SK-N-SH (cell line): Measurements from ENCODE around the gene B4GALNT3.

Source experiments
- EZH2phosphoT487 ChIP-seq: fragments of 200-600 bp; sonication (generic); IDR thresholded peaks from 2 replicates; pipeline ENCODE4 v1.6.1; 2017; ENCODE audit warnings: low read depth, mixed run types, mild to moderate bottlenecking, antibody characterized with exemption, moderate library complexity, borderline replicate concordance
- GABPA ChIP-seq: IDR thresholded peaks from 2 replicates; pipeline ENCODE4 v1.4.0; 2012; ENCODE audit warnings: low read depth, mild to moderate bottlenecking
- GATA2 ChIP-seq: sonication (generic); formaldehyde crosslinking; IDR thresholded peaks from 2 replicates; pipeline ENCODE4 v1.5.0; 2020; ENCODE audit warnings: mild to moderate bottlenecking, missing genetic modification reagents
- POLR2AphosphoS5 ChIP-seq: IDR thresholded peaks from 2 replicates; pipeline ENCODE4 v1.6.1; 2012; ENCODE audit warnings: low read depth, low read length
- RCOR1 ChIP-seq: fragments of 150-350 bp; IDR thresholded peaks from 2 replicates; pipeline ENCODE4 v1.6.1; 2017; ENCODE audit warnings: antibody characterized with exemption, low read length
- SIN3A ChIP-seq: IDR thresholded peaks from 2 replicates; pipeline ENCODE4 v1.6.1; 2012; ENCODE audit warnings: low read depth, mild to moderate bottlenecking, low read length, moderate library complexity, borderline replicate concordance
- SMC3 ChIP-seq: IDR thresholded peaks from 2 replicates; pipeline ENCODE4 v1.6.1; 2012; ENCODE audit warnings: low read depth, low read length, improper control_type of control experiment
- TAF1 ChIP-seq: IDR thresholded peaks from 2 replicates; pipeline ENCODE4 v1.6.1; 2012; ENCODE audit warnings: low read depth, mild to moderate bottlenecking, low read length, moderate library complexity, borderline replicate concordance
- YY1 ChIP-seq: IDR thresholded peaks from 2 replicates; pipeline ENCODE4 v1.4.0; 2012; ENCODE audit warnings: low read depth, mild to moderate bottlenecking
- TF ChIP-seq, protein P1 (sequence below): IDR thresholded peaks from 2 replicates; pipeline ENCODE4 v1.6.1; 2012; ENCODE audit warnings: mild to moderate bottlenecking, low read depth, low read length, moderate library complexity
- TF ChIP-seq, protein P2 (sequence below): fragments of 200-600 bp; sonication (generic); IDR thresholded peaks from 2 replicates; pipeline ENCODE4 v1.6.1; 2017; ENCODE audit warnings: antibody characterized with exemption, mild to moderate bottlenecking, moderate library complexity
- TF ChIP-seq, protein P3 (sequence below): IDR thresholded peaks from 2 replicates; pipeline ENCODE4 v1.4.0; 2012; ENCODE audit warnings: low read depth, borderline replicate concordance

DNA sequence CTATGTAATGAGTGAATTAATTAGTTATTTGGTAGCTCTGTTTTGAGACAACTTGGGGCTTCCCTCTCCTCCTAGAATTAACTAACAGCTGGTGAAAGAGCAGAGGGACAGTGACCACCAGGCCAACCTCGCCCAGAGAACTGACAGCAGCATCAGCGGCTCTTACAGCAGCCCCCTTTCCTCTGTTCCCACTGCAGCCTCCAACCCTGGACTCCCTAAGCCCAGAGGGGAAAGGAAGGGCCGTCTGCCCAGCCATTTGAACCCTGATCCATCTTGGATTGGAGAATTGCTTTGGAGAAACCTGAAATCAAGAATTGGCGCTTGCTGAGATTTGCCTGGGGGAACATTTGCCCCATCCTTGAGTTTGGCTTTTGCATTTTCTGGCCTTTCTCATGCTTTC lies 45.5 kb downstream of the B4GALNT3 start:
- TF ChIP-seq SIN3A: no peak
- TF ChIP-seq, protein P1, sequence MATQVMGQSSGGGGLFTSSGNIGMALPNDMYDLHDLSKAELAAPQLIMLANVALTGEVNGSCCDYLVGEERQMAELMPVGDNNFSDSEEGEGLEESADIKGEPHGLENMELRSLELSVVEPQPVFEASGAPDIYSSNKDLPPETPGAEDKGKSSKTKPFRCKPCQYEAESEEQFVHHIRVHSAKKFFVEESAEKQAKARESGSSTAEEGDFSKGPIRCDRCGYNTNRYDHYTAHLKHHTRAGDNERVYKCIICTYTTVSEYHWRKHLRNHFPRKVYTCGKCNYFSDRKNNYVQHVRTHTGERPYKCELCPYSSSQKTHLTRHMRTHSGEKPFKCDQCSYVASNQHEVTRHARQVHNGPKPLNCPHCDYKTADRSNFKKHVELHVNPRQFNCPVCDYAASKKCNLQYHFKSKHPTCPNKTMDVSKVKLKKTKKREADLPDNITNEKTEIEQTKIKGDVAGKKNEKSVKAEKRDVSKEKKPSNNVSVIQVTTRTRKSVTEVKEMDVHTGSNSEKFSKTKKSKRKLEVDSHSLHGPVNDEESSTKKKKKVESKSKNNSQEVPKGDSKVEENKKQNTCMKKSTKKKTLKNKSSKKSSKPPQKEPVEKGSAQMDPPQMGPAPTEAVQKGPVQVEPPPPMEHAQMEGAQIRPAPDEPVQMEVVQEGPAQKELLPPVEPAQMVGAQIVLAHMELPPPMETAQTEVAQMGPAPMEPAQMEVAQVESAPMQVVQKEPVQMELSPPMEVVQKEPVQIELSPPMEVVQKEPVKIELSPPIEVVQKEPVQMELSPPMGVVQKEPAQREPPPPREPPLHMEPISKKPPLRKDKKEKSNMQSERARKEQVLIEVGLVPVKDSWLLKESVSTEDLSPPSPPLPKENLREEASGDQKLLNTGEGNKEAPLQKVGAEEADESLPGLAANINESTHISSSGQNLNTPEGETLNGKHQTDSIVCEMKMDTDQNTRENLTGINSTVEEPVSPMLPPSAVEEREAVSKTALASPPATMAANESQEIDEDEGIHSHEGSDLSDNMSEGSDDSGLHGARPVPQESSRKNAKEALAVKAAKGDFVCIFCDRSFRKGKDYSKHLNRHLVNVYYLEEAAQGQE: no peak
- TF ChIP-seq, protein P2, sequence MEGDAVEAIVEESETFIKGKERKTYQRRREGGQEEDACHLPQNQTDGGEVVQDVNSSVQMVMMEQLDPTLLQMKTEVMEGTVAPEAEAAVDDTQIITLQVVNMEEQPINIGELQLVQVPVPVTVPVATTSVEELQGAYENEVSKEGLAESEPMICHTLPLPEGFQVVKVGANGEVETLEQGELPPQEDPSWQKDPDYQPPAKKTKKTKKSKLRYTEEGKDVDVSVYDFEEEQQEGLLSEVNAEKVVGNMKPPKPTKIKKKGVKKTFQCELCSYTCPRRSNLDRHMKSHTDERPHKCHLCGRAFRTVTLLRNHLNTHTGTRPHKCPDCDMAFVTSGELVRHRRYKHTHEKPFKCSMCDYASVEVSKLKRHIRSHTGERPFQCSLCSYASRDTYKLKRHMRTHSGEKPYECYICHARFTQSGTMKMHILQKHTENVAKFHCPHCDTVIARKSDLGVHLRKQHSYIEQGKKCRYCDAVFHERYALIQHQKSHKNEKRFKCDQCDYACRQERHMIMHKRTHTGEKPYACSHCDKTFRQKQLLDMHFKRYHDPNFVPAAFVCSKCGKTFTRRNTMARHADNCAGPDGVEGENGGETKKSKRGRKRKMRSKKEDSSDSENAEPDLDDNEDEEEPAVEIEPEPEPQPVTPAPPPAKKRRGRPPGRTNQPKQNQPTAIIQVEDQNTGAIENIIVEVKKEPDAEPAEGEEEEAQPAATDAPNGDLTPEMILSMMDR: no peak
- TF ChIP-seq POLR2AphosphoS5: no peak
- TF ChIP-seq, protein P3, sequence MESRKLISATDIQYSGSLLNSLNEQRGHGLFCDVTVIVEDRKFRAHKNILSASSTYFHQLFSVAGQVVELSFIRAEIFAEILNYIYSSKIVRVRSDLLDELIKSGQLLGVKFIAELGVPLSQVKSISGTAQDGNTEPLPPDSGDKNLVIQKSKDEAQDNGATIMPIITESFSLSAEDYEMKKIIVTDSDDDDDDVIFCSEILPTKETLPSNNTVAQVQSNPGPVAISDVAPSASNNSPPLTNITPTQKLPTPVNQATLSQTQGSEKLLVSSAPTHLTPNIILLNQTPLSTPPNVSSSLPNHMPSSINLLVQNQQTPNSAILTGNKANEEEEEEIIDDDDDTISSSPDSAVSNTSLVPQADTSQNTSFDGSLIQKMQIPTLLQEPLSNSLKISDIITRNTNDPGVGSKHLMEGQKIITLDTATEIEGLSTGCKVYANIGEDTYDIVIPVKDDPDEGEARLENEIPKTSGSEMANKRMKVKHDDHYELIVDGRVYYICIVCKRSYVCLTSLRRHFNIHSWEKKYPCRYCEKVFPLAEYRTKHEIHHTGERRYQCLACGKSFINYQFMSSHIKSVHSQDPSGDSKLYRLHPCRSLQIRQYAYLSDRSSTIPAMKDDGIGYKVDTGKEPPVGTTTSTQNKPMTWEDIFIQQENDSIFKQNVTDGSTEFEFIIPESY: no peak
- no peak for TF ChIP-seq TAF1
- TF ChIP-seq GATA2 (CRISPR knock-in tag): no peak
- no peak for TF ChIP-seq RCOR1
- TF ChIP-seq EZH2phosphoT487: no peak
- no peak for TF ChIP-seq GABPA
- no peak for TF ChIP-seq SMC3
- TF ChIP-seq YY1: no peak
